ENCODE data around the gene NMUR1. TPM values are rescaled to one million over a fixed set of nuclear protein-coding genes. Genes with fewer than 3 reads are reported as not detected.

Gene NMUR1
- total RNA-seq, 2 experiments from 2014 or later = not detected

DNA sequence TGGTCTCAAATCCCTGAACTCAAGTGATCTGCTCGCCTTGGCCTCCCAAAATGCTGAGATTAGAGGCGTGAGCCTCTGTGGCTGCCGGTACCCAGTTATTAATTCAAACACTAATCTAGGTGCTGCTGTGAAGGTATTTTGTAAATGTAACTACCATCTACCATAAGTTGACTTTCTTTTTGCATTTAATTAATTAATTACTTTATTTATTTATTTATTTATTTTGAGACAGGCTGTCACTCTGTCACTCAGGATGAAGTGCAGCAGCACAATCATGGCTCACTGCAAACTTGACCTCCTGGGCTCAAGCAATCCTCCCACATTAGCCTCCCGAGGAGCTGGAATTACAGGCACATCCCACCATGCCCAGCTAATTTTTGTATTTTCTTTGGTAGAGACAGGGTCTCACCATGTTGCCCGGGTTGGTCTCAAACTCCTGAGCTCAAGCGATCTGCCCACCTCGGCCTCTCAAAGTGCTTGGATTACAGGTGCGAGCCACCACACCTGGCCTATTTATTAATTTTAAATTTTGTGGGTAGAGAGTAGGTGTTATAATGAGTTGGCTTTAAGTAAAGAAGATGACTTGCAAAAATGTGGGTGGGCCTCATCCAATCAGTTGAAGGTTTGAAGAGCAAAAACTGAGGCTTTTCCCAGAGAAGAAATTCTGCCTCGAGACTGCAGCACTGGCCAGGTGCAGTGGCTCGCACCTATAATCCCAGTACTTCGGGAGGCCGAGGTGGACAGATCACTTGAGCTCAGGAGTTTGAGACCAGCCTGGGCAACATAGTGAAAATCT, 17.3 kb upstream of the NMUR1 start:
- Histone ChIP-seq H3K4me3 (ENCODE audit: low read depth, low read length, poor library complexity, severe bottlenecking) (no peak overlapping the region), H3K36me3 (ENCODE audit: insufficient read depth, low read length) (no peaks in the 10 kb centered on the region), H2AFZ (ENCODE audit: low read length) (no peak overlapping the region), H3K4me1 (ENCODE audit: insufficient read depth, low read length, poor library complexity, severe bottlenecking) (peaks cover 18% of the 10 kb centered on the region), H4K20me1 (ENCODE audit: insufficient read depth, low read length) (no peaks in the 10 kb centered on the region), H3K9me3 (ENCODE audit: low read length) (peaks cover 16% of the 10 kb centered on the region), H3K27ac (ENCODE audit: low read depth, low read length, poor library complexity, severe bottlenecking) (no peak overlapping the region), H3K4me2 (ENCODE audit: low read length) (no peak overlapping the region), H3K79me2 (ENCODE audit: insufficient read depth, low read depth, low read length) (no peaks in the 10 kb centered on the region), H3K9me2 (ENCODE audit: insufficient read depth, low read length) (no peaks in the 10 kb centered on the region)
- BruUV-seq (replicated peaks) = no TSS peak
- DNase-seq (ENCODE audit: low spot score) = no peak
- intact Hi-C loops (cut with micrococcal nuclease; ENCODE audit: unreplicated experiment) = no loop called here
- CTCF ChIA-PET (ENCODE audit: unreplicated experiment) = no interaction called here
- TF ChIP-seq EZH2phosphoT487 (IDR thresholded peaks at IDR 0.05; ENCODE audit: borderline replicate concordance, low read depth, low read length) = no peak
- TF ChIP-seq, protein P1, sequence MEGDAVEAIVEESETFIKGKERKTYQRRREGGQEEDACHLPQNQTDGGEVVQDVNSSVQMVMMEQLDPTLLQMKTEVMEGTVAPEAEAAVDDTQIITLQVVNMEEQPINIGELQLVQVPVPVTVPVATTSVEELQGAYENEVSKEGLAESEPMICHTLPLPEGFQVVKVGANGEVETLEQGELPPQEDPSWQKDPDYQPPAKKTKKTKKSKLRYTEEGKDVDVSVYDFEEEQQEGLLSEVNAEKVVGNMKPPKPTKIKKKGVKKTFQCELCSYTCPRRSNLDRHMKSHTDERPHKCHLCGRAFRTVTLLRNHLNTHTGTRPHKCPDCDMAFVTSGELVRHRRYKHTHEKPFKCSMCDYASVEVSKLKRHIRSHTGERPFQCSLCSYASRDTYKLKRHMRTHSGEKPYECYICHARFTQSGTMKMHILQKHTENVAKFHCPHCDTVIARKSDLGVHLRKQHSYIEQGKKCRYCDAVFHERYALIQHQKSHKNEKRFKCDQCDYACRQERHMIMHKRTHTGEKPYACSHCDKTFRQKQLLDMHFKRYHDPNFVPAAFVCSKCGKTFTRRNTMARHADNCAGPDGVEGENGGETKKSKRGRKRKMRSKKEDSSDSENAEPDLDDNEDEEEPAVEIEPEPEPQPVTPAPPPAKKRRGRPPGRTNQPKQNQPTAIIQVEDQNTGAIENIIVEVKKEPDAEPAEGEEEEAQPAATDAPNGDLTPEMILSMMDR (conservative IDR thresholded peaks at IDR 0.05; ENCODE audit: low read length) = no peak
- POLR2A ChIA-PET = interaction anchor here (0.6 to 0.7 kb wide), 2 partner anchors 31 to 54 kb away, joined by 3 read pairs; no protein-coding TSS in a partner anchor

DNA sequence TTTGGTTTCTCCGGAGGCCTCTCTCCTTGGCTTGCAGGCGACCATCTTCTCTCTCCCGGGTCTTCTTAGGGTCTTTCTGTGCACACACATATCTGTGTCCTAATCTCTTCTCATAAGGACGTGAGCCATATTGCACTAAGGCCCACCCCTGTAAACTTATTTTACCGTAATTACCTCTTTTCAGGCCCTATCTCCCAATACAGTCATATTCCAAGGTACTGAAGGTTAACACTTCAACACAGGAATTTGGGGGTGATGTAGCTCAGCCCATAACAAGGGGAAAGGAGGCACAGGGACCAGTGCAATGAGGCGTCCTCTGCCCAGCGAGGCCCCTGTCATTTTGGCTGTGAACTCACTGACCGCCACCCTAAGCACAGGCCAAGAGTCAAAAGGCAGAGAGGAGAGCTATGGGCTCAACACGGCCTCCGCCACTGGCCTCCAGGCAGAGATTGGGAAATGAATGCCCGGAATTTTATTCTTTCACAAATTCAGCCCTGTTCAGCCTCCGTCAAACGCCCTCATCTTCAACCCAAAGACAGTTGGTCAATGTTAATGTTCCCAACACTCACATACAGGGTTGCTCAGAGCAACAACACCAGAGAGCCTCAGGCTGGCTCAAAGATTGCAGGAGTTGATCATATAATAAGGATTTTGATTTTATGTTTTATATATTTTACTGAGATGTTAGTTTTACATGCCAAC, 15.9 kb upstream of the NMUR1 start:
- Histone ChIP-seq H3K4me1 (ENCODE audit: insufficient read depth, low read length, poor library complexity, severe bottlenecking) (peaks cover 18% of the 10 kb centered on the region), H3K36me3 (ENCODE audit: insufficient read depth, low read length) (no peaks in the 10 kb centered on the region), H4K20me1 (ENCODE audit: insufficient read depth, low read length) (no peaks in the 10 kb centered on the region), H3K9me3 (ENCODE audit: low read length) (peaks cover 16% of the 10 kb centered on the region), H3K4me3 (ENCODE audit: low read depth, low read length, poor library complexity, severe bottlenecking) (peak overlapping the region; percentile 40), H2AFZ (ENCODE audit: low read length) (peak overlapping the region; percentile 94), H3K27ac (ENCODE audit: low read depth, low read length, poor library complexity, severe bottlenecking) (peak overlapping the region; percentile 76), H3K9me2 (ENCODE audit: insufficient read depth, low read length) (no peaks in the 10 kb centered on the region), H3K4me2 (ENCODE audit: low read length) (peak overlapping the region; percentile 55), H3K79me2 (ENCODE audit: insufficient read depth, low read depth, low read length) (no peaks in the 10 kb centered on the region)
- no peak for TF ChIP-seq EZH2phosphoT487 (IDR thresholded peaks at IDR 0.05; ENCODE audit: borderline replicate concordance, low read depth, low read length)
- TF ChIP-seq, protein P1 (conservative IDR thresholded peaks at IDR 0.05; ENCODE audit: low read length) = no peak
- ChIA-PET CTCF (ENCODE audit: unreplicated experiment) (interaction anchor here (0.5 kb wide), 1 partner anchor 71 kb away, joined by 4 read pairs; no protein-coding TSS in a partner anchor), POLR2A (interaction anchor here (1.0 to 1.8 kb wide), 3 partner anchors 9 to 82 kb away, joined by 3 to 8 read pairs (median 4); partner anchors contain the start of gene NCL)
- BruUV-seq (replicated peaks) = no TSS peak
- intact Hi-C loops (cut with micrococcal nuclease; ENCODE audit: unreplicated experiment) = no loop called here
- no peak for DNase-seq (ENCODE audit: low spot score)
